ENCODE data around the gene CORO2B.
A peak's percentile ranks its signal among the peaks of the same experiment; 100 is the strongest.

CORO2B gene

DNA sequence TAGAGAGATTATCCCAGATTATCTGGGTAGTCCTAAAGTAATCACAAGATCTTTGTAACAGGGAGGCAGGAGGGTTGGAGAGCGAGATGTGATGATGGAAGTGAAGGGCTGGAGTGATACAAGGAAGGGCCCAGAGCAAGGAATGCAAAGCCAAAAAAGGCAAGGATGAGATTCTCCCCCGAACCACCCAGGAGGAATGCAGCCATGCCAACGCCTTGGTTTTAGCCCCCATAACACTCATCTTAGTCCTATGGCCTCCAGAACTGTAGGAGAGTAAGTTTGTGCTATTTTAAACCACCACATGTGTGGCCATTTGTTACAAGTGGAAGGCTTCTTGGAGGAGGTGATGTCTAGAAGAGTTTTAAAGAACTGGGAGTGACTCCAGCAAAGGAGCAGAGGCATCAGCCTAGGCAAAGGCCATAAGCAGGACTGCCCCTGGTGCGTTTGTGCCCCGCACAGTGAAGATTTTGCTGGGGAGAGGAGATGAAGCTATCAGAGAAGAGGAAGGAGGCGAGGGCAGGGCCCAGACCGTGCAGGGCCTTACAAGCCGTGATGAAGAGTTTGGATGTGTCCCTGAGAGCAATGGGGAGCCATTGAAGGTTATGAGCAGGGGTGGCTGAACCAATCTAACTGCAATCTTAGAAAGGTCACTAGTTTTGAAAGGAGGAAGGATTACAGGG, 25.3 kb upstream of the CORO2B start:
- H3K4me2 ChIP-seq (ENCODE audit: low read length), result no peak overlapping the region
- TF ChIP-seq, protein P1, sequence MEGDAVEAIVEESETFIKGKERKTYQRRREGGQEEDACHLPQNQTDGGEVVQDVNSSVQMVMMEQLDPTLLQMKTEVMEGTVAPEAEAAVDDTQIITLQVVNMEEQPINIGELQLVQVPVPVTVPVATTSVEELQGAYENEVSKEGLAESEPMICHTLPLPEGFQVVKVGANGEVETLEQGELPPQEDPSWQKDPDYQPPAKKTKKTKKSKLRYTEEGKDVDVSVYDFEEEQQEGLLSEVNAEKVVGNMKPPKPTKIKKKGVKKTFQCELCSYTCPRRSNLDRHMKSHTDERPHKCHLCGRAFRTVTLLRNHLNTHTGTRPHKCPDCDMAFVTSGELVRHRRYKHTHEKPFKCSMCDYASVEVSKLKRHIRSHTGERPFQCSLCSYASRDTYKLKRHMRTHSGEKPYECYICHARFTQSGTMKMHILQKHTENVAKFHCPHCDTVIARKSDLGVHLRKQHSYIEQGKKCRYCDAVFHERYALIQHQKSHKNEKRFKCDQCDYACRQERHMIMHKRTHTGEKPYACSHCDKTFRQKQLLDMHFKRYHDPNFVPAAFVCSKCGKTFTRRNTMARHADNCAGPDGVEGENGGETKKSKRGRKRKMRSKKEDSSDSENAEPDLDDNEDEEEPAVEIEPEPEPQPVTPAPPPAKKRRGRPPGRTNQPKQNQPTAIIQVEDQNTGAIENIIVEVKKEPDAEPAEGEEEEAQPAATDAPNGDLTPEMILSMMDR (IDR thresholded peaks at IDR 0.05), result no peak
- H3K9me3 ChIP-seq (ENCODE audit: control insufficient read depth, low read length), result no peaks in the 10 kb centered on the region
- H3K79me2 ChIP-seq, result no peaks in the 10 kb centered on the region
- no peaks in the 10 kb centered on the region for H3K4me1 ChIP-seq
- H3K36me3 ChIP-seq (ENCODE audit: control insufficient read depth, insufficient read depth, low read length), result no peaks in the 10 kb centered on the region
- no peak overlapping the region for H3K4me3 ChIP-seq (ENCODE audit: low read depth, low read length)
- no peak overlapping the region for H2AFZ ChIP-seq
- no peak overlapping the region for H3K9ac ChIP-seq
- no peak overlapping the region for H3K27ac ChIP-seq
- no peaks in the 10 kb centered on the region for H3K27me3 ChIP-seq (ENCODE audit: control insufficient read depth, insufficient read depth, low read length)

- no peaks in the 10 kb centered on the region for H3K9me3 ChIP-seq (ENCODE audit: control insufficient read depth, low read length)
- no peaks in the 10 kb centered on the region for H3K79me2 ChIP-seq
- H3K27me3 ChIP-seq (ENCODE audit: control insufficient read depth, insufficient read depth, low read length), result no peaks in the 10 kb centered on the region
- no peak overlapping the region for H3K4me3 ChIP-seq (ENCODE audit: low read depth, low read length)
- H2AFZ ChIP-seq, result no peak overlapping the region
- TF ChIP-seq, protein P1 (IDR thresholded peaks at IDR 0.05), result peak; percentile 30
- no peak overlapping the region for H3K9ac ChIP-seq
- H3K27ac ChIP-seq, result no peak overlapping the region
- no peaks in the 10 kb centered on the region for H3K36me3 ChIP-seq (ENCODE audit: control insufficient read depth, insufficient read depth, low read length)
- no peak overlapping the region for H3K4me2 ChIP-seq (ENCODE audit: low read length)
- H3K4me1 ChIP-seq, result no peaks in the 10 kb centered on the region
Measured at GRCh38 chr15:68553994-68554720, 24.6 kb upstream of the CORO2B start.

- no peak overlapping the region for H3K27ac ChIP-seq
- no peaks in the 10 kb centered on the region for H3K9me3 ChIP-seq (ENCODE audit: control insufficient read depth, low read length)
- no peak overlapping the region for H3K4me2 ChIP-seq (ENCODE audit: low read length)
- H3K79me2 ChIP-seq, result no peaks in the 10 kb centered on the region
- no peaks in the 10 kb centered on the region for H3K4me1 ChIP-seq
- TF ChIP-seq, protein P1 (IDR thresholded peaks at IDR 0.05), result no peak
- H3K36me3 ChIP-seq (ENCODE audit: control insufficient read depth, insufficient read depth, low read length), result no peaks in the 10 kb centered on the region
- no peaks in the 10 kb centered on the region for H3K27me3 ChIP-seq (ENCODE audit: control insufficient read depth, insufficient read depth, low read length)
- no peak overlapping the region for H2AFZ ChIP-seq
- no peak overlapping the region for H3K9ac ChIP-seq
- H3K4me3 ChIP-seq (ENCODE audit: low read depth, low read length), result no peak overlapping the region
Measured at GRCh38 chr15:68554721-68555678, 23.8 kb upstream of the CORO2B start.

GRCh38 chr15:68555679-68556037, 23.1 kb upstream of the CORO2B start:
- H2AFZ ChIP-seq, result no peak overlapping the region
- H3K27me3 ChIP-seq (ENCODE audit: control insufficient read depth, insufficient read depth, low read length), result no peaks in the 10 kb centered on the region
- no peak overlapping the region for H3K4me3 ChIP-seq (ENCODE audit: low read depth, low read length)
- no peak overlapping the region for H3K27ac ChIP-seq
- no peaks in the 10 kb centered on the region for H3K4me1 ChIP-seq
- H3K9ac ChIP-seq, result no peak overlapping the region
- no peak overlapping the region for H3K4me2 ChIP-seq (ENCODE audit: low read length)
- H3K79me2 ChIP-seq, result no peaks in the 10 kb centered on the region
- H3K36me3 ChIP-seq (ENCODE audit: control insufficient read depth, insufficient read depth, low read length), result no peaks in the 10 kb centered on the region
- TF ChIP-seq, protein P1 (IDR thresholded peaks at IDR 0.05), result no peak
- no peaks in the 10 kb centered on the region for H3K9me3 ChIP-seq (ENCODE audit: control insufficient read depth, low read length)

Measured in parathyroid adenoma (tissue), 2 donors.